Breast epithelium (tissue), 4 donors: ENCODE data around the gene IL11RA. TPM values are rescaled to one million over a fixed set of nuclear protein-coding genes. Genes with fewer than 3 reads are reported as not detected.

Experiments used
- DNase-seq, 2 donors: peaks; one replicate each; pipeline ENCODE4 v3.0.0-alpha.2; 2019; ENCODE audit warnings: low spot score in 2 of 2
- H3K27ac ChIP-seq, 2 donors: fragments of 200-600 bp; sonication (generic) in 1 of 2; one replicate each; pipeline ENCODE4 v1.5.1; 2016 to 2019; ENCODE audit warnings: mild to moderate bottlenecking in 1 of 2
- H3K27me3 ChIP-seq, 2 donors: fragments of 200-600 bp; sonication (generic) in 1 of 2; one replicate each; pipeline versions ENCODE4 v1.5.1 to v1.6.0; 2017 to 2019; ENCODE audit warnings: control low read depth in 1 of 2, mild to moderate bottlenecking in 1 of 2
- H3K36me3 ChIP-seq: fragments of 200-600 bp; one replicate; pipeline ENCODE4 v1.5.1; 2019
- H3K4me1 ChIP-seq, 2 donors: fragments of 200-600 bp; sonication (generic); one replicate each; pipeline ENCODE4 v1.5.1; 2016 to 2019; ENCODE audit warnings: control low read depth in 1 of 2
- H3K4me3 ChIP-seq, 3 donors: fragments of 200-600 bp; sonication (generic); 1 replicate in 2 of 3; 2 replicates in 1 of 3; pipeline ENCODE4 v1.5.1; 2016 to 2019; ENCODE audit warnings: mild to moderate bottlenecking in 3 of 3, moderate library complexity in 2 of 3
- H3K9me3 ChIP-seq, 2 donors: fragments of 200-600 bp; sonication (generic) in 1 of 2; one replicate each; pipeline ENCODE4 v1.5.1; 2016 to 2019; ENCODE audit warnings: control low read depth in 1 of 2
- POLR2A ChIP-seq: fragments of 450-650 bp; IDR thresholded peaks from one replicate; pipeline ENCODE4 v1.6.1; 2016; ENCODE audit warnings: antibody characterized with exemption, mild to moderate bottlenecking, moderate library complexity
- POLR2AphosphoS5 ChIP-seq, 3 donors: sonication (generic); formaldehyde crosslinking; IDR thresholded peaks; one replicate each; pipeline ENCODE4 v1.6.1; 2017; ENCODE audit warnings: antibody characterized with exemption in 3 of 3
- intact Hi-C: fragments of 100-400 bp; cut with DNase I; formaldehyde crosslinking; loops from one replicate; pipeline ENCODE4 v1.15.1; 2023; ENCODE audit warnings: low total_unique reads
- total RNA-seq, 3 donors: library from RNA; depleted of rRNA; stranded (reverse); fragments of >200 nt; gene quantifications; one replicate each; pipeline ENCODE4 v1.1.0, GENCODE V29; 2016
- TF ChIP-seq, protein P1 (sequence below), 3 donors: fragments of 450-650 bp; IDR thresholded peaks; one replicate each; pipeline ENCODE4 v1.5.1; 2016 to 2017; ENCODE audit warnings: antibody characterized with exemption in 3 of 3, mild to moderate bottlenecking in 3 of 3, moderate library complexity in 3 of 3

IL11RA gene
- total RNA-seq, 3 donors from 2014 or later, result 20.3 to 45.5 (median 42.1) TPM

DNA sequence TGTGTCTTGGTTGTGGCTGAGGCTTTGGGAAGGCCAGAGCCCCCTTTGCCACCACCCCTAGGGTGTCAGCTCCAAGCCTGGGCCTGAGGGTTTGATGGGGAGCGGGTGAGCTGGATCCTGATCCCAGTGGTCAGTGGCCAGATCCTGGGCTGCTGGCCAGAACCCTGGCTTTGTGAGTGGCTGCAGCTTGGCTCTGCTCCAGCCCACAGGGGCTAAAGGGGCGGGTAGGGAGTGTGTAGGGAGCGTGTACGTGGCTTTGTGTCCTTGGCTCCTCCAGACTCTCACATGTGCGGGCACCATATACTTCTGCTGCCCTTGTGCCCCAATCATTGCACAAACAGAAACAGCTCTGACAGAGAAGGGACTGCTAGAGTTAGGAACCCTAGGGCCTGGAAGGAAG is 1.2 kb upstream of the IL11RA start:
- no peak overlapping the region for H3K4me3 ChIP-seq
- peak overlapping the region; percentile 90 to 93 for H3K27ac ChIP-seq
- TF ChIP-seq POLR2AphosphoS5 (IDR thresholded peaks at IDR 0.05), result no peak
- TF ChIP-seq, protein P1, sequence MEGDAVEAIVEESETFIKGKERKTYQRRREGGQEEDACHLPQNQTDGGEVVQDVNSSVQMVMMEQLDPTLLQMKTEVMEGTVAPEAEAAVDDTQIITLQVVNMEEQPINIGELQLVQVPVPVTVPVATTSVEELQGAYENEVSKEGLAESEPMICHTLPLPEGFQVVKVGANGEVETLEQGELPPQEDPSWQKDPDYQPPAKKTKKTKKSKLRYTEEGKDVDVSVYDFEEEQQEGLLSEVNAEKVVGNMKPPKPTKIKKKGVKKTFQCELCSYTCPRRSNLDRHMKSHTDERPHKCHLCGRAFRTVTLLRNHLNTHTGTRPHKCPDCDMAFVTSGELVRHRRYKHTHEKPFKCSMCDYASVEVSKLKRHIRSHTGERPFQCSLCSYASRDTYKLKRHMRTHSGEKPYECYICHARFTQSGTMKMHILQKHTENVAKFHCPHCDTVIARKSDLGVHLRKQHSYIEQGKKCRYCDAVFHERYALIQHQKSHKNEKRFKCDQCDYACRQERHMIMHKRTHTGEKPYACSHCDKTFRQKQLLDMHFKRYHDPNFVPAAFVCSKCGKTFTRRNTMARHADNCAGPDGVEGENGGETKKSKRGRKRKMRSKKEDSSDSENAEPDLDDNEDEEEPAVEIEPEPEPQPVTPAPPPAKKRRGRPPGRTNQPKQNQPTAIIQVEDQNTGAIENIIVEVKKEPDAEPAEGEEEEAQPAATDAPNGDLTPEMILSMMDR (IDR thresholded peaks at IDR 0.05), result no peak
- no peak for TF ChIP-seq POLR2A
- no peaks in the 10 kb centered on the region for H3K9me3 ChIP-seq
- no peaks in the 10 kb centered on the region for H3K36me3 ChIP-seq
- H3K4me1 ChIP-seq, result peaks cover 15 to 43% of the 10 kb centered on the region in 2 donors
- DNase-seq, result no peak
- intact Hi-C loops, result no loop called here
- no peaks in the 10 kb centered on the region for H3K27me3 ChIP-seq

- peak in 1 of 2 donors; percentile 53 for DNase-seq
- intact Hi-C loops, result no loop called here
- peaks cover 15 to 43% of the 10 kb centered on the region in 2 donors for H3K4me1 ChIP-seq
Measured at GRCh38 chr9:34651321-34651720, 664 bp upstream of the IL11RA start.

DNA sequence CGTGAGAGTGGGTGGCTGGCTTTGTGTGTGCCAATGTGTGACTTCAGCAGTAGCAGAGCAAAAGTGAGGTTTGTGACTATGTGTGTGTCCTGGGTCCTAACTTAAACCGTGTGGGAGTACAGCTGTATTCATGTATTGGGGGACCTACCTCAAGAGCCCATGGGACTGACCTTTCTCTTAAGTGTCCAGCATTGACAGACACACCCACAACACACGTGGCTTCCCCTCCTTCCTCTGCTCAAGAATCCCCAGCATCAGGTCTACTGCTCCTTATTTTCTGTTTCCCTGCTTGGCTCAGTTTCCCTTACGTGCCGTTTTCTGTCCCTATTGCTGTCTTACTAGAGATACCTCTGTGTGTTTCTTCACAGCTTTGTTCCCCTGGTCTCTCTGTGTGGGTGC is 616 bp downstream of the IL11RA start:
- Histone ChIP-seq H3K27ac (peak overlapping the region; percentile 90 to 93), H3K36me3 (no peaks in the 10 kb centered on the region), H3K4me1 (peaks cover 11 to 42% of the 10 kb centered on the region in 2 donors), H3K4me3 (peak overlapping the region; percentile 42 to 69 (median 50)), H3K27me3 (no peaks in the 10 kb centered on the region), H3K9me3 (no peaks in the 10 kb centered on the region)
- intact Hi-C loops, result no loop called here
- DNase-seq, result no peak
- TF ChIP-seq POLR2AphosphoS5 (IDR thresholded peaks at IDR 0.05) (no peak), POLR2A (no peak)
- TF ChIP-seq, protein P1 (IDR thresholded peaks at IDR 0.05), result no peak

More at GRCh38 chr9:34651321-34651720, 664 bp upstream of the IL11RA start:
- no peaks in the 10 kb centered on the region for H3K9me3 ChIP-seq
- H3K36me3 ChIP-seq, result no peaks in the 10 kb centered on the region
- peak overlapping the region; percentile 42 to 69 (median 50) for H3K4me3 ChIP-seq
- H3K27me3 ChIP-seq, result no peaks in the 10 kb centered on the region
- H3K27ac ChIP-seq, result peak overlapping the region; percentile 90 to 93
- TF ChIP-seq, protein P1 (IDR thresholded peaks at IDR 0.05), result no peak
- TF ChIP-seq POLR2AphosphoS5 (IDR thresholded peaks at IDR 0.05) (no peak), POLR2A (no peak)

GRCh38 chr9:34653151-34654072 is 1.4 kb downstream of the IL11RA start:
- H3K27ac ChIP-seq, result peak overlapping the region; percentile 90 to 93
- no peaks in the 10 kb centered on the region for H3K9me3 ChIP-seq
- no peaks in the 10 kb centered on the region for H3K27me3 ChIP-seq
- no peak for DNase-seq
- intact Hi-C loops, result no loop called here
- no peaks in the 10 kb centered on the region for H3K36me3 ChIP-seq
- TF ChIP-seq POLR2AphosphoS5 (IDR thresholded peaks at IDR 0.05) (no peak), POLR2A (no peak)
- TF ChIP-seq, protein P1 (IDR thresholded peaks at IDR 0.05), result no peak
- peak overlapping the region; percentile 42 to 69 (median 50) for H3K4me3 ChIP-seq
- H3K4me1 ChIP-seq, result peaks cover 11 to 34% of the 10 kb centered on the region in 2 donors
